ENCODE data around the gene SEZ6. TPM values are rescaled to one million over a fixed set of nuclear protein-coding genes. Genes with fewer than 3 reads are reported as not detected.
A peak's percentile ranks its signal among the peaks of the same experiment; 100 is the strongest.

The SEZ6 gene
- total RNA-seq, 1 donor from 2014 or later: not detected

DNA sequence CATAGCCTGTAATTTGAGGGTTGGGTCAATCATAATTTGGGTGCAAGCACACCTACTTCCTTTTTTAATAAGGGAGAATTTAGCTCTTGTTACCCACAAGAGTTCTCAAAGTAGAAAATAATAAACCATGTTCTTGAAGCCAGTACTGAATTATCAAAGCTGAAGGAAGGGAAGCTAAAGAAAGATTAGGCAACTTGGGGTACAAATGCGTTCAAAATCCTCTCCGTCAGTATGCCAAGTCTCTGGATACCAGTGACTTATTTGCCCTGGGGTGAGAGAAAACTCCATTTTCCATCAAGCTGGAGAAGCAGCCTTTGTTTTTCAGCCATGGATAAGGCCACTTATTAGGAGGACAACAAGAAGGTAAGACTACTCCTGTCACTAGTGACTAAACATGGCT lies 79.5 kb downstream of the SEZ6 start:
- intact Hi-C loops (cut with DNase I): no loop called here

DNA sequence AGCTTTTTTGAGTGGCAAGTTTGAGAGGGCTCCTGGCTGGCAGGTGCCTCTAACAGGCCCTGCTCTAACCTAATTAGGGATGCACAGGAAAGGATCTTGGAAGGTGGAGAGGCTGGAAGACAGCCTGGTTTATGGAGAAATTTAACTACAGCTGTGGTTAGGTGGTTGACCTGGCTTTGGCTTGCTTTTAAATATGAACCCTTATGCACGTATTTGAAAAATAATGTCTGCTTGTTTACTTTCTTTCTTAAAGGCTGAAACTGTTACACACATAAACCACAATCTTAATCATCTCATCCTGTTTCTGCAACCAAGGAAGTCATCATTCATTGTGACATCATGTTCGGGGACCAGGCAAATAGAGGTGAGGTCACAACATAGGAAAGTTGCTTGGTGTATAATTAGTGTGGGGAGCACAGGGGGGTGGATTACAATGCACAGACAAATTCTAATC lies 79.9 kb downstream of the SEZ6 start:
- Histone ChIP-seq H3K4me1 (peaks cover 28% of the 10 kb centered on the region), H3K9me3 (no peaks in the 10 kb centered on the region), H3K27ac (peak overlapping the region; percentile 58), H3K36me3 (peaks cover 0 to 30% of the 10 kb centered on the region in 2 donors), H3K4me3 (no peak overlapping the region), H3K27me3 (no peaks in the 10 kb centered on the region)
- no peak for DNase-seq (ENCODE audit: extremely low spot score in 2 of 2)
- TF ChIP-seq, protein P1, sequence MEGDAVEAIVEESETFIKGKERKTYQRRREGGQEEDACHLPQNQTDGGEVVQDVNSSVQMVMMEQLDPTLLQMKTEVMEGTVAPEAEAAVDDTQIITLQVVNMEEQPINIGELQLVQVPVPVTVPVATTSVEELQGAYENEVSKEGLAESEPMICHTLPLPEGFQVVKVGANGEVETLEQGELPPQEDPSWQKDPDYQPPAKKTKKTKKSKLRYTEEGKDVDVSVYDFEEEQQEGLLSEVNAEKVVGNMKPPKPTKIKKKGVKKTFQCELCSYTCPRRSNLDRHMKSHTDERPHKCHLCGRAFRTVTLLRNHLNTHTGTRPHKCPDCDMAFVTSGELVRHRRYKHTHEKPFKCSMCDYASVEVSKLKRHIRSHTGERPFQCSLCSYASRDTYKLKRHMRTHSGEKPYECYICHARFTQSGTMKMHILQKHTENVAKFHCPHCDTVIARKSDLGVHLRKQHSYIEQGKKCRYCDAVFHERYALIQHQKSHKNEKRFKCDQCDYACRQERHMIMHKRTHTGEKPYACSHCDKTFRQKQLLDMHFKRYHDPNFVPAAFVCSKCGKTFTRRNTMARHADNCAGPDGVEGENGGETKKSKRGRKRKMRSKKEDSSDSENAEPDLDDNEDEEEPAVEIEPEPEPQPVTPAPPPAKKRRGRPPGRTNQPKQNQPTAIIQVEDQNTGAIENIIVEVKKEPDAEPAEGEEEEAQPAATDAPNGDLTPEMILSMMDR (IDR thresholded peaks at IDR 0.05): no peak
- peak in 1 of 2 donors; percentile 76 for TF ChIP-seq POLR2AphosphoS5 (IDR thresholded peaks at IDR 0.05; ENCODE audit: insufficient read depth in 1 of 2, low read depth in 1 of 2)
- intact Hi-C loops (cut with DNase I): no loop called here

More for the DNA sequence above, 79.5 kb downstream of the SEZ6 start:
- Histone ChIP-seq H3K4me1 (peaks cover 28% of the 10 kb centered on the region), H3K36me3 (peaks cover 0 to 26% of the 10 kb centered on the region in 2 donors), H3K27ac (peak overlapping the region; percentile 58), H3K4me3 (no peak overlapping the region), H3K9me3 (no peaks in the 10 kb centered on the region), H3K27me3 (no peaks in the 10 kb centered on the region)
- no peak for DNase-seq (ENCODE audit: extremely low spot score in 2 of 2)
- TF ChIP-seq POLR2AphosphoS5 (IDR thresholded peaks at IDR 0.05; ENCODE audit: insufficient read depth in 1 of 2, low read depth in 1 of 2) (no peak), POLR2A (IDR thresholded peaks at IDR 0.05) (no peak)
- TF ChIP-seq, protein P1 (IDR thresholded peaks at IDR 0.05): no peak

DNA sequence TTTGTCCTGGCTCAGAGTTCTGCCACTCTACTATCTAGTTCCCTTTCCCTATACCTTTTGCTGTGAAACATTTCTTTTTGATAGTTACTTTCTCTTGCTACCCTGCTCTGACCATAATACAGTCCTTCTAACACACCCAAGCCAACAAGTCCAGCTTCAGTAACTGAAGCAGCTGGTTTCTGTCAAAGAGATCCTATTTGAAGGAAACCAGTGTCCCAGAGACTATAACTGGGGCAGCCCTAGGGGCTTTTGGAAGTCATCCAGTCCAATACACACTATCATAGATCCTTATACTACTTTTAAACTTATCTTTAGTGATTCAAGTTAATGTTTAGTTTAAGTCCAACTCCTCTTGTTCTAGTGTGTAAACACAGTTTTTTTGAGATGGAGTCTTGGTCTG lies 85.6 kb downstream of the SEZ6 start:
- H3K4me1 ChIP-seq: peaks cover under 1% of the 10 kb centered on the region
- no peak for DNase-seq (ENCODE audit: extremely low spot score in 2 of 2)
- intact Hi-C loops (cut with DNase I): no loop called here
- TF ChIP-seq, protein P1 (IDR thresholded peaks at IDR 0.05): no peak
- TF ChIP-seq POLR2A (IDR thresholded peaks at IDR 0.05) (no peak), POLR2AphosphoS5 (IDR thresholded peaks at IDR 0.05; ENCODE audit: insufficient read depth in 1 of 2, low read depth in 1 of 2) (no peak)
- no peak overlapping the region for H3K27ac ChIP-seq
- H3K9me3 ChIP-seq: no peaks in the 10 kb centered on the region
- no peak overlapping the region for H3K4me3 ChIP-seq
- peaks cover 0 to 86% of the 10 kb centered on the region in 2 donors for H3K36me3 ChIP-seq
- no peaks in the 10 kb centered on the region for H3K27me3 ChIP-seq

DNA sequence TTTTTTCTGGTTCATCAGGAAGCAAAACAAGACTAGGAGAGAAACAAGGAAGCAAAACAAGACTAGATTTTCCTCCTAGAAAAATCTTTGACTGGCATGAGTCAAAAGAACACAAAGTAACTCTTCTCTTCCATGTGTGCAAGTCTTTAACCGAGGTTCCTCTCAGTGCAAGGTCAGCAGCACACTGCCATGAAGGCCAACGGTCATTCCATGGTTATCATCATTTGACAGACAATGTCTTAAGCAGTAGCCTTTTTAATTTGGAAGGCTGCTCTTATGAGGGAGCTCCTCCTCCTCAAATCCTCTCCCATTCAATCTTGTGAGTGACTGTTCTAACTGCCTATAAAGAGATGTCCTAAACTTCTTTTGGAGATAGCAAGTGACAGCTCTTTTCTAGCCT lies 87.5 kb downstream of the SEZ6 start:
- no peaks in the 10 kb centered on the region for H3K27me3 ChIP-seq
- peaks cover 0 to 93% of the 10 kb centered on the region in 2 donors for H3K36me3 ChIP-seq
- no peak for DNase-seq (ENCODE audit: extremely low spot score in 2 of 2)
- no peaks in the 10 kb centered on the region for H3K9me3 ChIP-seq
- no peak overlapping the region for H3K4me3 ChIP-seq
- TF ChIP-seq POLR2A (IDR thresholded peaks at IDR 0.05): no peak
- no peak for TF ChIP-seq POLR2AphosphoS5 (IDR thresholded peaks at IDR 0.05; ENCODE audit: insufficient read depth in 1 of 2, low read depth in 1 of 2)
- TF ChIP-seq, protein P1 (IDR thresholded peaks at IDR 0.05): no peak
- intact Hi-C loops (cut with DNase I): no loop called here
- no peaks in the 10 kb centered on the region for H3K4me1 ChIP-seq
- no peak overlapping the region for H3K27ac ChIP-seq

DNA sequence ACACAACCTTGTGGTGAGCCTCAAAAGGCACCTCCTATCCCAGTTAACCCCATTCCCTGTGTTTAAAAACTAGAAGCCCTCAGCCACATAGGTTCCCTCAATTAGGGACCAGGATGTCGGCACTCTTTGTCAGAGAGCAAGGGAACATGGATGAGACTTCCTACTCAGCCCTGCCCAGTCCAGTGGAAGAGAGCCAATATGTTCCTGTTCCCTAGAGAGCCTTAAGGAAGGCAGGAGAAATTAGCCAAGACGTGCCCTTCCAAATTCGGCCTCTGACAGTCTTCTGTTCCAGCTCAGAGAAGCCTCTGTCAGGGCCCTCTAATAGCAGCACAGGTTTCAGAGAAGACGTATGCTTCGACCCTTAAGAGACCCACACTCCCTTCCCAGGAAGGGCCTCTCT lies 88.4 kb downstream of the SEZ6 start:
- no peaks in the 10 kb centered on the region for H3K4me1 ChIP-seq
- no peak for DNase-seq (ENCODE audit: extremely low spot score in 2 of 2)
- H3K36me3 ChIP-seq: peaks cover 0 to 93% of the 10 kb centered on the region in 2 donors
- intact Hi-C loops (cut with DNase I): no loop called here
- H3K9me3 ChIP-seq: no peaks in the 10 kb centered on the region
- TF ChIP-seq POLR2A (IDR thresholded peaks at IDR 0.05): no peak
- H3K4me3 ChIP-seq: no peak overlapping the region
- H3K27me3 ChIP-seq: no peaks in the 10 kb centered on the region
- no peak overlapping the region for H3K27ac ChIP-seq

Data from vagina (tissue), 2 donors.